H9 (cell line): Measurements from ENCODE around the gene TRMT44. TPM values are rescaled to one million over a fixed set of nuclear protein-coding genes. Genes with fewer than 3 reads are reported as not detected.

Source experiments
- DNase-seq: peaks from one replicate; pipeline ENCODE4 v3.0.0-alpha.2; 2017
- H2AFZ ChIP-seq: one replicate; pipeline ENCODE4 v1.6.1; 2013; ENCODE audit warnings: mild to moderate bottlenecking, low read length, control low read depth, moderate library complexity
- H2AK5ac ChIP-seq: 2 replicates; pipeline ENCODE4 v1.6.1; 2013; ENCODE audit warnings: low read length, control low read depth, mixed read lengths; ENCODE audit not compliant: insufficient read length
- H2BK120ac ChIP-seq: one replicate; pipeline ENCODE4 v1.6.1; 2013; ENCODE audit warnings: low read depth, mild to moderate bottlenecking, low read length, control low read depth, inconsistent platforms; ENCODE audit not compliant: poor library complexity, severe bottlenecking
- H2BK12ac ChIP-seq: 2 replicates; pipeline ENCODE4 v1.6.1; 2013; ENCODE audit warnings: low read length, control low read depth, mixed read lengths, low read depth; ENCODE audit not compliant: insufficient read length
- H2BK15ac ChIP-seq: 2 replicates; pipeline ENCODE4 v1.6.1; 2013; ENCODE audit warnings: low read depth, low read length, control low read depth
- H2BK20ac ChIP-seq: one replicate; pipeline ENCODE4 v1.6.1; 2013; ENCODE audit warnings: low read depth, mild to moderate bottlenecking, low read length, control low read depth, inconsistent platforms; ENCODE audit not compliant: poor library complexity, severe bottlenecking
- H2BK5ac ChIP-seq: 2 replicates; pipeline ENCODE4 v1.6.1; 2013; ENCODE audit warnings: low read length, control low read depth, mixed read lengths; ENCODE audit not compliant: insufficient read length
- H3K14ac ChIP-seq: 2 replicates; pipeline ENCODE4 v1.6.1; 2013; ENCODE audit warnings: low read length, control low read depth; ENCODE audit not compliant: insufficient read depth
- H3K18ac ChIP-seq: 2 replicates; pipeline ENCODE4 v1.6.1; 2013; ENCODE audit warnings: low read depth, mild to moderate bottlenecking, mixed read lengths, low read length, control low read depth; ENCODE audit not compliant: insufficient read length
- H3K23ac ChIP-seq: 2 replicates; pipeline ENCODE4 v1.6.1; 2013; ENCODE audit warnings: low read length, control low read depth, mixed read lengths, low read depth; ENCODE audit not compliant: insufficient read length
- H3K23me2 ChIP-seq: 2 replicates; pipeline ENCODE4 v1.6.1; 2013; ENCODE audit warnings: low read depth, mild to moderate bottlenecking, mixed read lengths, low read length, control low read depth; ENCODE audit not compliant: insufficient read length, poor library complexity, severe bottlenecking
- H3K27ac ChIP-seq: 2 replicates; pipeline ENCODE4 v1.5.1; 2013; ENCODE audit warnings: low read length, control low read depth, mixed read lengths, low read depth; ENCODE audit not compliant: insufficient read length
- H3K27me3 ChIP-seq: 2 replicates; pipeline ENCODE4 v1.6.1; 2013; ENCODE audit warnings: low read length, control low read depth, inconsistent platforms; ENCODE audit not compliant: insufficient read depth
- H3K4ac ChIP-seq: 2 replicates; pipeline ENCODE4 v1.6.1; 2013; ENCODE audit warnings: low read depth, mild to moderate bottlenecking, control low read depth, inconsistent platforms, low read length, moderate library complexity
- H3K4me1 ChIP-seq: 2 replicates; pipeline ENCODE4 v1.6.1; 2013; ENCODE audit warnings: low read length, control low read depth, inconsistent platforms; ENCODE audit not compliant: insufficient read depth
- H3K4me2 ChIP-seq: 2 replicates; pipeline ENCODE4 v1.6.1; 2013; ENCODE audit warnings: low read length, control low read depth, mixed read lengths; ENCODE audit not compliant: insufficient read length, insufficient read depth
- H3K56ac ChIP-seq: 2 replicates; pipeline ENCODE4 v1.6.1; 2013; ENCODE audit warnings: low read depth, mild to moderate bottlenecking, mixed read lengths, low read length, control low read depth; ENCODE audit not compliant: insufficient read length
- H3K79me1 ChIP-seq: 2 replicates; pipeline ENCODE4 v1.6.1; 2013; ENCODE audit warnings: low read depth, mild to moderate bottlenecking, moderate library complexity, low read length, control low read depth, inconsistent platforms; ENCODE audit not compliant: insufficient read depth, poor library complexity, severe bottlenecking
- H3K79me2 ChIP-seq: 2 replicates; pipeline ENCODE4 v1.6.1; 2013; ENCODE audit warnings: low read length, control low read depth, inconsistent platforms; ENCODE audit not compliant: insufficient read depth
- H3K9ac ChIP-seq: 2 replicates; pipeline ENCODE4 v1.6.1; 2013; ENCODE audit warnings: low read length, control low read depth, mixed read lengths; ENCODE audit not compliant: insufficient read length; ENCODE audit errors: extremely low read depth
- H3K9me3 ChIP-seq: one replicate; pipeline ENCODE4 v1.6.1; 2013; ENCODE audit warnings: low read depth, low read length, inconsistent platforms; ENCODE audit not compliant: control insufficient read depth
- H3T11ph ChIP-seq: one replicate; pipeline ENCODE4 v1.6.1; 2013; ENCODE audit warnings: mild to moderate bottlenecking, low read length, control low read depth, inconsistent platforms
- H4K20me1 ChIP-seq: one replicate; pipeline ENCODE4 v1.6.1; 2013; ENCODE audit not compliant: control insufficient read depth, insufficient read length, insufficient read depth
- H4K5ac ChIP-seq: 2 replicates; pipeline ENCODE4 v1.6.1; 2013; ENCODE audit warnings: low read depth, mild to moderate bottlenecking, mixed read lengths, low read length, control low read depth; ENCODE audit not compliant: insufficient read length
- H4K8ac ChIP-seq: replicated peaks from 2 replicates; pipeline ENCODE4 v1.6.1; 2013; ENCODE audit warnings: low read length, control low read depth, mixed read lengths, low read depth; ENCODE audit not compliant: insufficient read length
- H4K91ac ChIP-seq: 2 replicates; pipeline ENCODE4 v1.6.1; 2013; ENCODE audit warnings: low read depth, mild to moderate bottlenecking, moderate library complexity, mixed read lengths, low read length, control low read depth; ENCODE audit not compliant: insufficient read length
- H3K27ac Mint-ChIP-seq, 3 experiments: 2 replicates in 2 of 3; 3 replicates in 1 of 3; pipeline ENCODE4 v1.8.0; 2020 to 2021; ENCODE audit warnings: mixed read lengths in 3 of 3, mild to moderate bottlenecking in 1 of 3, moderate library complexity in 1 of 3
- H3K27me3 Mint-ChIP-seq: 2 replicates; pipeline ENCODE4 v1.8.0; 2021; ENCODE audit warnings: low read depth, mild to moderate bottlenecking, moderate library complexity, mixed read lengths
- H3K36me3 Mint-ChIP-seq, 3 experiments: 2 replicates in 2 of 3; 3 replicates in 1 of 3; pipeline ENCODE4 v1.8.0; 2020 to 2021; ENCODE audit warnings: low read depth in 3 of 3, mixed read lengths in 3 of 3; ENCODE audit not compliant: insufficient read depth in 1 of 3
- H3K4me1 Mint-ChIP-seq, 2 experiments: 2 replicates each; pipeline ENCODE4 v1.8.0; 2020; ENCODE audit warnings: mixed read lengths in 2 of 2
- H3K4me3 Mint-ChIP-seq, 2 experiments: 2 replicates in 1 of 2; 3 replicates in 1 of 2; pipeline ENCODE4 v1.8.0; 2020 to 2021; ENCODE audit warnings: mild to moderate bottlenecking in 2 of 2, mixed read lengths in 2 of 2, moderate library complexity in 1 of 2
- H3K9me3 Mint-ChIP-seq, 2 experiments: 2 replicates in 1 of 2; 3 replicates in 1 of 2; pipeline ENCODE4 v1.8.0; 2020; ENCODE audit warnings: mild to moderate bottlenecking in 2 of 2, mixed read lengths in 2 of 2, moderate library complexity in 1 of 2
- WGBS: extraction: QIAGEN DNeasy Blood & Tissue Kit; methylation state at CpG from one replicate; pipeline ENCODE4 v1.1.7; 2013; ENCODE audit warnings: missing lambda C conversion rate, low lambda C conversion rate, mixed read lengths; ENCODE audit not compliant: insufficient read length; ENCODE audit errors: extremely low coverage; 5-methylcytosine and 5-hydroxymethylcytosine counted together
- total RNA-seq: library from RNA; stranded (reverse); gene quantifications from 2 replicates; pipeline ENCODE4 v1.2.1, GENCODE V29; 2021
- TF ChIP-seq, protein P1 (sequence below): fragments of 200-600 bp; sonication (generic); conservative IDR thresholded peaks from 3 replicates; pipeline ENCODE4 v1.8.0; 2021; ENCODE audit warnings: antibody characterized with exemption, mild to moderate bottlenecking

The TRMT44 gene
- total RNA-seq, 1 experiment from 2014 or later: 22.8 TPM

- Mint-ChIP-seq H3K9me3 (0 out of 5 replicates have a peak, but pooled peaks cover 0 to 2% of the 10 kb centered on the region in 2 experiments), H3K27me3 (no peaks in the 10 kb centered on the region), H3K36me3 (peaks cover 6 to 18% (median 18%) of the 10 kb centered on the region in 3 experiments; a peak in 6 of 7 replicates), H3K4me1 (peaks cover 33 to 36% of the 10 kb centered on the region in 2 experiments), H3K4me3 (no peak overlapping the region), H3K27ac (peak overlapping the region in 2 of 3 experiments; percentile 73 to 76; a peak in 4 of 7 replicates)
- Histone ChIP-seq H4K91ac (no peak overlapping the region), H2BK20ac (no peak overlapping the region), H3K23me2 (no peaks in the 10 kb centered on the region), H3K79me2 (no peaks in the 10 kb centered on the region), H2AFZ (no peak overlapping the region), H3K56ac (no peak overlapping the region), H3K4me1 (no peaks in the 10 kb centered on the region), H4K20me1 (no peaks in the 10 kb centered on the region), H3K18ac (no peak overlapping the region), H3T11ph (no peak overlapping the region), H2BK15ac (no peak overlapping the region), H3K4ac (no peak overlapping the region), H3K14ac (no peak overlapping the region), H2AK5ac (no peak overlapping the region), H3K9ac (no peak overlapping the region), H4K8ac (no peak overlapping the region), H3K23ac (no peak overlapping the region), H2BK120ac (no peak overlapping the region), H3K9me3 (no peaks in the 10 kb centered on the region), H3K27me3 (no peaks in the 10 kb centered on the region), H3K79me1 (no peaks in the 10 kb centered on the region), H3K4me2 (no peak overlapping the region), H2BK12ac (no peak overlapping the region), H3K27ac (no peak overlapping the region), H4K5ac (no peak overlapping the region), H2BK5ac (no peak overlapping the region)
- TF ChIP-seq, protein P1, sequence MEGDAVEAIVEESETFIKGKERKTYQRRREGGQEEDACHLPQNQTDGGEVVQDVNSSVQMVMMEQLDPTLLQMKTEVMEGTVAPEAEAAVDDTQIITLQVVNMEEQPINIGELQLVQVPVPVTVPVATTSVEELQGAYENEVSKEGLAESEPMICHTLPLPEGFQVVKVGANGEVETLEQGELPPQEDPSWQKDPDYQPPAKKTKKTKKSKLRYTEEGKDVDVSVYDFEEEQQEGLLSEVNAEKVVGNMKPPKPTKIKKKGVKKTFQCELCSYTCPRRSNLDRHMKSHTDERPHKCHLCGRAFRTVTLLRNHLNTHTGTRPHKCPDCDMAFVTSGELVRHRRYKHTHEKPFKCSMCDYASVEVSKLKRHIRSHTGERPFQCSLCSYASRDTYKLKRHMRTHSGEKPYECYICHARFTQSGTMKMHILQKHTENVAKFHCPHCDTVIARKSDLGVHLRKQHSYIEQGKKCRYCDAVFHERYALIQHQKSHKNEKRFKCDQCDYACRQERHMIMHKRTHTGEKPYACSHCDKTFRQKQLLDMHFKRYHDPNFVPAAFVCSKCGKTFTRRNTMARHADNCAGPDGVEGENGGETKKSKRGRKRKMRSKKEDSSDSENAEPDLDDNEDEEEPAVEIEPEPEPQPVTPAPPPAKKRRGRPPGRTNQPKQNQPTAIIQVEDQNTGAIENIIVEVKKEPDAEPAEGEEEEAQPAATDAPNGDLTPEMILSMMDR: no peak
- no peak for DNase-seq
- WGBS: no CpG with 5 or more reads among the region's 24 CpGs
Measured at GRCh38 chr4:8478801-8479744, 38.5 kb downstream of the TRMT44 start.
